HEK293 (cell line): ENCODE measurements around the gene WHRN.

Source experiments
- CTCF ChIA-PET: fragments of 350-600 bp; formaldehyde crosslinking; extraction: SDS; loops from one replicate; lab custom pipeline; 2021; ENCODE audit warnings: antibody characterized with exemption; lab: Yijun Ruan, JAX
- POLR2A ChIA-PET: fragments of 300-600 bp; formaldehyde crosslinking; extraction: SDS; loops from one replicate; lab custom pipeline; 2020; ENCODE audit warnings: antibody characterized with exemption, inconsistent platforms; lab: Yijun Ruan, JAX
- H3K27ac ChIP-seq: fragments of 200-500 bp; sonication (Bioruptor generic); 2 replicates; pipeline ENCODE4 v1.5.1; 2014; ENCODE audit warnings: low read depth, low read length, control low read depth, inconsistent platforms; ENCODE audit errors: extremely low read depth
- H3K36me3 ChIP-seq, 2 experiments: fragments of 200-500 bp in 1 of 2; sonication (Bioruptor generic) in 1 of 2; 1 replicate in 1 of 2; 2 replicates in 1 of 2; pipeline ENCODE4 v1.5.1; 2014 to 2017; ENCODE audit warnings: inconsistent platforms in 2 of 2, low read length in 2 of 2; ENCODE audit not compliant: control insufficient read depth in 2 of 2, insufficient read depth in 1 of 2
- H3K4me1 ChIP-seq: fragments of 200-500 bp; sonication (Bioruptor generic); 2 replicates; pipeline ENCODE4 v1.5.1; 2014; ENCODE audit warnings: mild to moderate bottlenecking, low read length, inconsistent platforms; ENCODE audit not compliant: control insufficient read depth, insufficient read depth
- H3K4me3 ChIP-seq: 2 replicates; pipeline ENCODE4 v1.5.1; 2011; ENCODE audit warnings: low read depth, mild to moderate bottlenecking, control low read depth, low read length, moderate library complexity
- H3K9me3 ChIP-seq: fragments of 200-500 bp; sonication (Bioruptor generic); 2 replicates; pipeline ENCODE4 v1.5.1; 2014; ENCODE audit warnings: low read depth, low read length, inconsistent platforms; ENCODE audit not compliant: control insufficient read depth, insufficient read depth
- BCL11B ChIP-seq: fragments of 450-650 bp; formaldehyde crosslinking; IDR thresholded peaks from 2 replicates; pipeline ENCODE4 v1.5.1; 2016; ENCODE audit warnings: low read depth, missing biosample characterization, missing genetic modification characterization
- HOXC10 ChIP-seq: sonication (generic); formaldehyde crosslinking; IDR thresholded peaks from 2 replicates; pipeline ENCODE4 v1.8.1; 2023; ENCODE audit warnings: mild to moderate bottlenecking, missing genetic modification reagents
- IKZF3 ChIP-seq: fragments of 450-650 bp; IDR thresholded peaks from 2 replicates; pipeline ENCODE4 v1.5.0; 2018; ENCODE audit warnings: missing biosample characterization, mild to moderate bottlenecking, missing genetic modification characterization, moderate library complexity
- INSM2 ChIP-seq: fragments of 450-650 bp; formaldehyde crosslinking; IDR thresholded peaks from 2 replicates; pipeline ENCODE4 v1.5.1; 2016; ENCODE audit warnings: missing biosample characterization, missing genetic modification characterization
- PRDM1 ChIP-seq: fragments of 450-650 bp; formaldehyde crosslinking; IDR thresholded peaks from 2 replicates; pipeline ENCODE4; 2016; ENCODE audit warnings: missing biosample characterization, missing genetic modification characterization
- TSHZ1 ChIP-seq: fragments of 450-650 bp; formaldehyde crosslinking; IDR thresholded peaks from 2 replicates; pipeline ENCODE4 v1.5.1; 2016; ENCODE audit warnings: missing biosample characterization, missing genetic modification characterization, borderline replicate concordance
- YY1 ChIP-seq: fragments of 450-650 bp; formaldehyde crosslinking; IDR thresholded peaks from 2 replicates; pipeline ENCODE4 v1.5.1; 2018; ENCODE audit warnings: missing biosample characterization, missing genetic modification characterization
- ZBTB7A ChIP-seq: fragments of 450-650 bp; formaldehyde crosslinking; IDR thresholded peaks from 2 replicates; pipeline ENCODE4 v1.5.1; 2016; ENCODE audit warnings: low read depth, missing biosample characterization, missing genetic modification characterization
- ZNF157 ChIP-seq: fragments of 450-650 bp; formaldehyde crosslinking; IDR thresholded peaks from 2 replicates; pipeline ENCODE4 v1.5.1; 2016; ENCODE audit warnings: missing biosample characterization, missing genetic modification characterization
- ZNF18 ChIP-seq: fragments of 450-650 bp; formaldehyde crosslinking; IDR thresholded peaks from 2 replicates; pipeline ENCODE4 v1.5.1; 2016; ENCODE audit warnings: missing biosample characterization, missing genetic modification characterization
- ZNF239 ChIP-seq: fragments of 450-650 bp; formaldehyde crosslinking; IDR thresholded peaks from 2 replicates; pipeline ENCODE4 v1.5.1; 2016; ENCODE audit warnings: missing biosample characterization, missing genetic modification characterization
- ZNF292 ChIP-seq: fragments of 450-650 bp; formaldehyde crosslinking; IDR thresholded peaks from 2 replicates; pipeline ENCODE4 v1.5.1; 2016; ENCODE audit warnings: low read depth, missing biosample characterization, missing genetic modification characterization, borderline replicate concordance
- ZNF366 ChIP-seq: fragments of 450-650 bp; formaldehyde crosslinking; conservative IDR thresholded peaks from 2 replicates; pipeline ENCODE4 v1.5.1; 2016; ENCODE audit warnings: missing biosample characterization, missing genetic modification characterization
- ZNF530 ChIP-seq: fragments of 450-650 bp; formaldehyde crosslinking; IDR thresholded peaks from 2 replicates; pipeline ENCODE4 v1.5.1; 2016; ENCODE audit warnings: low read depth, missing biosample characterization, missing genetic modification characterization
- ZNF585B ChIP-seq: fragments of 450-650 bp; formaldehyde crosslinking; IDR thresholded peaks from 2 replicates; pipeline ENCODE4 v1.5.1; 2016; ENCODE audit warnings: missing biosample characterization, missing genetic modification characterization
- ZNF610 ChIP-seq: fragments of 450-650 bp; formaldehyde crosslinking; IDR thresholded peaks from 2 replicates; pipeline ENCODE4 v1.5.1; 2016; ENCODE audit warnings: missing biosample characterization, missing genetic modification characterization, borderline replicate concordance
- ZNF701 ChIP-seq: fragments of 450-650 bp; formaldehyde crosslinking; IDR thresholded peaks from 2 replicates; pipeline ENCODE4 v1.5.1; 2016; ENCODE audit warnings: missing biosample characterization, missing genetic modification characterization
- TF ChIP-seq, protein P1 (sequence below): fragments of 450-650 bp; formaldehyde crosslinking; IDR thresholded peaks from 2 replicates; pipeline ENCODE4 v1.5.1; 2016; ENCODE audit warnings: missing biosample characterization, missing genetic modification characterization
- TF ChIP-seq, protein P2 (sequence below): fragments of 450-650 bp; formaldehyde crosslinking; IDR thresholded peaks from 2 replicates; pipeline ENCODE4 v1.5.1; 2017; ENCODE audit warnings: missing biosample characterization, missing genetic modification characterization

WHRN gene

GRCh38 chr9:114446036-114446435 lies 59.2 kb downstream of the WHRN start:
- ChIA-PET POLR2A (no interaction called here), CTCF (no interaction called here)
- Histone ChIP-seq H3K36me3 (no peaks in the 10 kb centered on the region), H3K4me3 (no peak overlapping the region), H3K27ac (no peak overlapping the region), H3K4me1 (no peaks in the 10 kb centered on the region), H3K9me3 (no peaks in the 10 kb centered on the region)
- TF ChIP-seq ZNF18 (tag by site-specific recombination) (no peak), IKZF3 (no peak), ZNF610 (tag by site-specific recombination) (no peak), ZNF585B (no peak), INSM2 (tag by site-specific recombination) (no peak), ZNF292 (tag by site-specific recombination) (no peak)

GRCh38 chr9:114445616-114446015 lies 59.7 kb downstream of the WHRN start:
- ChIA-PET CTCF (no interaction called here), POLR2A (no interaction called here)
- no peaks in the 10 kb centered on the region for H3K4me1 ChIP-seq
- no peaks in the 10 kb centered on the region for H3K9me3 ChIP-seq
- TF ChIP-seq, protein P1, sequence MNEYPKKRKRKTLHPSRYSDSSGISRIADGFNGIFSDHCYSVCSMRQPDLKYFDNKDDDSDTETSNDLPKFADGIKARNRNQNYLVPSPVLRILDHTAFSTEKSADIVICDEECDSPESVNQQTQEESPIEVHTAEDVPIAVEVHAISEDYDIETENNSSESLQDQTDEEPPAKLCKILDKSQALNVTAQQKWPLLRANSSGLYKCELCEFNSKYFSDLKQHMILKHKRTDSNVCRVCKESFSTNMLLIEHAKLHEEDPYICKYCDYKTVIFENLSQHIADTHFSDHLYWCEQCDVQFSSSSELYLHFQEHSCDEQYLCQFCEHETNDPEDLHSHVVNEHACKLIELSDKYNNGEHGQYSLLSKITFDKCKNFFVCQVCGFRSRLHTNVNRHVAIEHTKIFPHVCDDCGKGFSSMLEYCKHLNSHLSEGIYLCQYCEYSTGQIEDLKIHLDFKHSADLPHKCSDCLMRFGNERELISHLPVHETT (tag by site-specific recombination) = no peak
- TF ChIP-seq ZBTB7A (tag by site-specific recombination) (no peak), YY1 (tag by site-specific recombination) (no peak), BCL11B (tag by site-specific recombination) (no peak), ZNF157 (tag by site-specific recombination) (no peak), ZNF239 (tag by site-specific recombination) (no peak), HOXC10 (CRISPR knock-in tag) (no peak)
- TF ChIP-seq, protein P2, sequence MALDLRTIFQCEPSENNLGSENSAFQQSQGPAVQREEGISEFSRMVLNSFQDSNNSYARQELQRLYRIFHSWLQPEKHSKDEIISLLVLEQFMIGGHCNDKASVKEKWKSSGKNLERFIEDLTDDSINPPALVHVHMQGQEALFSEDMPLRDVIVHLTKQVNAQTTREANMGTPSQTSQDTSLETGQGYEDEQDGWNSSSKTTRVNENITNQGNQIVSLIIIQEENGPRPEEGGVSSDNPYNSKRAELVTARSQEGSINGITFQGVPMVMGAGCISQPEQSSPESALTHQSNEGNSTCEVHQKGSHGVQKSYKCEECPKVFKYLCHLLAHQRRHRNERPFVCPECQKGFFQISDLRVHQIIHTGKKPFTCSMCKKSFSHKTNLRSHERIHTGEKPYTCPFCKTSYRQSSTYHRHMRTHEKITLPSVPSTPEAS (tag by site-specific recombination) = no peak
- no peaks in the 10 kb centered on the region for H3K36me3 ChIP-seq
- no peak overlapping the region for H3K27ac ChIP-seq
- no peak overlapping the region for H3K4me3 ChIP-seq

DNA sequence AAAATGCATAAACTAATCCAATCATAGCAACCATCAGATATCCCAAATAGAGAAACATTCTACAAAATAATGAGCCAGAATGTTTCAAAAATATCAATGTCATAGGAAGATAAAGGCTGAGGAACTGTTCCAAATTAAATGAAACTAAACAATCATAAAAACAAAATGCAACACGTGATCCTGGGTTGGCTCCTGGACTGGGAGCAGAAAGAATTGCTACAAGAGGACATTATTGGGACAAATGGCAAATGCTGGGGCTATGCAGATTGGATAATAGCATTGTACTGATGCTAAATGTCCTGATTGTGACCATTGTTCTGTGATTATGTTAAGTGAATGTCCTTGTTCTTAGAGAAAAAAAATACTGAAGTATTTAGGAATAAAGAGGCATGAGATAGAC lies 63.3 kb downstream of the WHRN start:
- Histone ChIP-seq H3K4me3 (no peak overlapping the region), H3K9me3 (no peaks in the 10 kb centered on the region)
- POLR2A ChIA-PET = no interaction called here
- TF ChIP-seq TSHZ1 (tag by site-specific recombination) (no peak), ZNF530 (tag by site-specific recombination) (no peak), PRDM1 (tag by site-specific recombination) (no peak), ZNF585B (no peak), ZNF366 (tag by site-specific recombination) (no peak), ZNF701 (tag by site-specific recombination) (no peak)
- TF ChIP-seq, all 188 proteins: peak for 0
- H3K27ac ChIP-seq = no peak overlapping the region
- no peaks in the 10 kb centered on the region for H3K4me1 ChIP-seq
- H3K36me3 ChIP-seq = no peaks in the 10 kb centered on the region
- CTCF ChIA-PET = interaction anchor here (0.6 to 2.0 kb wide), 3 partner anchors 45 to 486 kb away, joined by 3 to 10 read pairs (median 8); no protein-coding TSS in a partner anchor
